ENCODE results near the gene POLD2. TPM values are rescaled to one million over a fixed set of nuclear protein-coding genes. Genes with fewer than 3 reads are reported as not detected.

Gene POLD2
- total RNA-seq, 1 experiment from 2014 or later = 131 TPM

DNA sequence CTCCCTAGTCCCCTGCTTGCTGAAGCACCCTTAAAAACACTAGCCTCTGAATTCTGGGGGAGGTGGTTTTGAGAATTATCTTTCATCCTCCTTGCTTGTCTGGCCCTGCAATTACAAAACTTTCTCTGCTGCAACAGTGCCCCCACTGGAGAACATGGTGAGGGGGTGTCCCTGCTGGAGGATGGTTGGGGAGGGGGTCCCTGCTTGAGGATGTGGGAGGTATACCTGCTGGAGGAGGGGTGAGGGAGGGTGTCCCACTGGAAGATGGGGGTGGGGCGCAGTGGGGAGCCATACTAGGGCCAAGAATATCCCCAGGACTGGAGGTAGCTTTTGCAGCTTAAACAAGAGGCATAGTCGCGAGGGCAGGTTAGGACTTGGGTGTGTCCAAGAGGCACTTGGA lies 37.8 kb downstream of the POLD2 start:
- Histone ChIP-seq H3K18ac (ENCODE audit: insufficient read length, low read depth, low read length) (peak overlapping the region; percentile 16), H4K5ac (ENCODE audit: insufficient read length, low read depth, low read length) (no peak overlapping the region), H3K79me1 (ENCODE audit: insufficient read depth, low read depth, low read length, poor library complexity, severe bottlenecking) (no peaks in the 10 kb centered on the region), H4K91ac (ENCODE audit: insufficient read length, low read depth, low read length) (no peak overlapping the region), H3K14ac (ENCODE audit: insufficient read depth, low read length) (no peak overlapping the region), H3T11ph (ENCODE audit: low read length) (no peak overlapping the region), H2AK5ac (ENCODE audit: insufficient read length, low read length) (no peak overlapping the region), H3K23me2 (ENCODE audit: insufficient read length, low read depth, low read length, poor library complexity, severe bottlenecking) (no peaks in the 10 kb centered on the region), H3K79me2 (ENCODE audit: insufficient read depth, low read length) (no peaks in the 10 kb centered on the region), H3K9me3 (ENCODE audit: control insufficient read depth, low read depth, low read length) (no peaks in the 10 kb centered on the region), H3K4ac (ENCODE audit: low read depth, low read length) (no peak overlapping the region), H3K27me3 (ENCODE audit: insufficient read depth, low read length) (no peaks in the 10 kb centered on the region; the same call in 1 of the 2 replicates), H3K56ac (ENCODE audit: insufficient read length, low read depth, low read length) (no peak overlapping the region), H2BK5ac (ENCODE audit: insufficient read length, low read length) (no peak overlapping the region), H2BK20ac (ENCODE audit: low read depth, low read length, poor library complexity, severe bottlenecking) (no peak overlapping the region), H3K27ac (ENCODE audit: insufficient read length, low read depth, low read length) (no peak overlapping the region), H3K4me1 (ENCODE audit: insufficient read depth, low read length) (peaks cover 4% of the 10 kb centered on the region; the same call in 1 of the 2 replicates), H2BK15ac (ENCODE audit: low read depth, low read length) (no peak overlapping the region), H2BK120ac (ENCODE audit: low read depth, low read length, poor library complexity, severe bottlenecking) (no peak overlapping the region), H3K9ac (ENCODE audit: extremely low read depth, insufficient read length, low read length) (no peak overlapping the region), H4K20me1 (ENCODE audit: control insufficient read depth, insufficient read depth, insufficient read length) (no peaks in the 10 kb centered on the region), H2BK12ac (ENCODE audit: insufficient read length, low read depth, low read length) (no peak overlapping the region), H3K4me2 (ENCODE audit: insufficient read depth, insufficient read length, low read length) (no peak overlapping the region), H2AFZ (ENCODE audit: low read length) (no peak overlapping the region), H3K23ac (ENCODE audit: insufficient read length, low read depth, low read length) (no peak overlapping the region), H4K8ac (replicated peaks; ENCODE audit: insufficient read length, low read depth, low read length) (no peak overlapping the region)
- H3K36me3 Mint-ChIP-seq (ENCODE audit: insufficient read depth in 1 of 3, low read depth in 3 of 3) = peaks cover 5 to 6% (median 5%) of the 10 kb centered on the region in 3 experiments; a peak in 5 of 7 replicates
- TF ChIP-seq, protein P1, sequence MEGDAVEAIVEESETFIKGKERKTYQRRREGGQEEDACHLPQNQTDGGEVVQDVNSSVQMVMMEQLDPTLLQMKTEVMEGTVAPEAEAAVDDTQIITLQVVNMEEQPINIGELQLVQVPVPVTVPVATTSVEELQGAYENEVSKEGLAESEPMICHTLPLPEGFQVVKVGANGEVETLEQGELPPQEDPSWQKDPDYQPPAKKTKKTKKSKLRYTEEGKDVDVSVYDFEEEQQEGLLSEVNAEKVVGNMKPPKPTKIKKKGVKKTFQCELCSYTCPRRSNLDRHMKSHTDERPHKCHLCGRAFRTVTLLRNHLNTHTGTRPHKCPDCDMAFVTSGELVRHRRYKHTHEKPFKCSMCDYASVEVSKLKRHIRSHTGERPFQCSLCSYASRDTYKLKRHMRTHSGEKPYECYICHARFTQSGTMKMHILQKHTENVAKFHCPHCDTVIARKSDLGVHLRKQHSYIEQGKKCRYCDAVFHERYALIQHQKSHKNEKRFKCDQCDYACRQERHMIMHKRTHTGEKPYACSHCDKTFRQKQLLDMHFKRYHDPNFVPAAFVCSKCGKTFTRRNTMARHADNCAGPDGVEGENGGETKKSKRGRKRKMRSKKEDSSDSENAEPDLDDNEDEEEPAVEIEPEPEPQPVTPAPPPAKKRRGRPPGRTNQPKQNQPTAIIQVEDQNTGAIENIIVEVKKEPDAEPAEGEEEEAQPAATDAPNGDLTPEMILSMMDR (conservative IDR thresholded peaks at IDR 0.05) = peak; percentile 42
- DNase-seq = no peak
- WGBS (ENCODE audit: extremely low coverage, insufficient read length, low lambda C conversion rate) = no CpG with 5 or more reads among the region's 3 CpGs
- H3K4me1 Mint-ChIP-seq = peaks cover 12 to 23% of the 10 kb centered on the region in 2 experiments
- no peak overlapping the region for H3K4me3 Mint-ChIP-seq
- peaks cover 20% of the 10 kb centered on the region for H3K27me3 Mint-ChIP-seq (ENCODE audit: low read depth)
- H3K9me3 Mint-ChIP-seq = no peaks in the 10 kb centered on the region; a peak in 1 of 5 replicates
- no peak overlapping the region; a peak in 1 of 7 replicates for H3K27ac Mint-ChIP-seq
